SHP77 treated with DMSO at 0.1 percent for 48 hours (cell line): ENCODE measurements around the gene BCL11B.

ENCODE experiments used
- DNase-seq: peaks from one replicate; lab custom pipeline; 2025; lab: John Stamatoyannopoulos, UW

BCL11B gene

DNA sequence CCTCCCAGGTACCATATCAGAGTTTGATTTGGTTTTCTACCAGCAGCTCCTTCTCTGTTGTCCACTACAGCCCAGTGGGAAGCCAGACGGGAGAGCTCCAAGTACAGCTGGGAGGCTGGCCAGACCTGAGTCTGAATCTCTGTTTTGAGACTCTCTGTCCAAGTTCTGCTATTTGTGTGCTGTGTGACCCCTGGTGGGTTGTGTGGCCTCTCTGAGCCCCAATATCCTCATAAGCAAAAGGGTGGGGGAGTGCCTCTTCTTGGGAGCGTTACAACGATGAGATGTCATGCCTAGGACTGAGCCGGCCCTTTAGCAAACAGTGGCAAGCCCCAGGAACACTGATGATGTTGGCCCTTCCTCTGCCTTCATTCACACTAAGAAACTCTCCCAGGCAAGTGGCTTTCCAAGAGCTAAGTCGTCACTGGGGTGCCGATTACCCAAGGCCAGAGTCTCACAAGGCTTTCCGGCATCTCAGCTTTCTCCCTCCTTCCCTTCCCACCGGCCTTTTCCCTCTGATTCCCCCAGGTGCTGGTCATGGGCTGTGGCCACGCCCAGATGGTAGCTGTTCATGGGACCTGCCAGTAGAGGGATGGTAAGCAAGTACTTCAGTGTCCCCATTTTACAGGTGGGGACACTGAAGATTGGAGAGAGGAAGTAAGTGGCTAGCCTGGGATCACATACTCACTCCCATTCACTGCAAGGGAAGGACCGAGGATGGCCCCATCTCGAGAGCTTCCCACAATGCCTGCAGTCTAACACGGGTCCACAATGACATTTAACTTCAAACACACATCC is 47.7 kb downstream of the BCL11B start:
- DNase-seq: no peak

DNA sequence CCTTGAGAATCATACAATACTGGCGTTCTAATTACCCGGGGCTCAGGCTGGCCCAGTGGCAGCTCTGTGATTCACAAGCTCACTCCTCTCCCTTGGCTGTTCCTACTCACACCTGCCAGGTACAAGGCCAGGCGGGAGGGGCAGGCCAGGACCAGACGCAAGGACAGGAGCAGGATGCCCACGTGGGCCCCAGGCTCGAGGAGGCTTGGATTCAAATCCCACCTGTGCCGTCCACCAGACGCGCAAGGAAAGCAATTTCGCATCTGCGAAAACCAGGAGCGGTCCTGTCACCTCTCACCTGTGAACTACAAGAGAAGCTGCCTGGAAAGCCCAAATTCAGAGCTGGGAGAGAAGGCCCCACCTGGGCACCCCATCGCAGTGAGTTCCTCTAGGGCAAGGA is 50.6 kb downstream of the BCL11B start:
- no peak for DNase-seq

- no peak for DNase-seq
Measured at GRCh38 chr14:99217066-99217955, 54.7 kb downstream of the BCL11B start.

- no peak for DNase-seq
Measured at GRCh38 chr14:99216191-99216590, 55.8 kb downstream of the BCL11B start.

DNA sequence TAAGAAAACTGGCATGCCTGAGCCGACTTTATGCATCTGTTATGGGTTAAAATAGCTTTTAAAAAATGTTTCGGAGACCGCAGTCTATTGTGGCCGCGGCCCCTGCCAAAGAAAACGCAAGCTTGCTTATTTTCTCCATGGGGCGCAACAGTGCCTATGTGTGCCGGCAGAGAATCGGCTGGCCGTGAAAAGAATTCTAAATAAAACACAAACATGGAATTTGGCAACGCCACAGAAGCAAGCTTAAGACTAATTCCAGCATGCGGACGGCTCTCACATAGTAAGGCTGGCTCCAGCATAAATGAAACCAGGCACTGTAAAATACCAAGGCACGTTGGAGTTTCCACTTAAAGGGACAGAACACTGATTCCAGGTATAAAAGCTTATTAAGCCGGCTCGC is 56.7 kb downstream of the BCL11B start:
- DNase-seq: no peak

DNA sequence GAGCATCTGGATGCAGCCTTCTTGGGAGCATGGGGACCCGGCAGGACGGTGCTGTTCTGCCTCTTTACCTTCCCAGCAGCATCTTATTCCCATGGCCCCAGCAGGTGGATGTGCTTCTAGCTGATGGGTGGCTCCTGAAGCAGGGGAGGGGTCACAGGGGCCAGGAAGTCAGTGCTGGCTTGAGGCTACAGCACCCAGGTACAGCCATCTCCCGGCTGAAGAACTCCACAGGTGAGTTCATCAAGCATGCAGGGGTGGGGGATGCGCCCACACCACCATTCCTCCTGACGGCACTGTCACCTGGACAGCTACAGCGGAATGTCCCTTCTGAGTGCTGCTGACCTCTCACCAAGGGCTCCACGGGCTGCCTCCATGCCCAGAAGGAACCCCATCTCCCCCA is 57.3 kb downstream of the BCL11B start:
- DNase-seq: no peak

DNA sequence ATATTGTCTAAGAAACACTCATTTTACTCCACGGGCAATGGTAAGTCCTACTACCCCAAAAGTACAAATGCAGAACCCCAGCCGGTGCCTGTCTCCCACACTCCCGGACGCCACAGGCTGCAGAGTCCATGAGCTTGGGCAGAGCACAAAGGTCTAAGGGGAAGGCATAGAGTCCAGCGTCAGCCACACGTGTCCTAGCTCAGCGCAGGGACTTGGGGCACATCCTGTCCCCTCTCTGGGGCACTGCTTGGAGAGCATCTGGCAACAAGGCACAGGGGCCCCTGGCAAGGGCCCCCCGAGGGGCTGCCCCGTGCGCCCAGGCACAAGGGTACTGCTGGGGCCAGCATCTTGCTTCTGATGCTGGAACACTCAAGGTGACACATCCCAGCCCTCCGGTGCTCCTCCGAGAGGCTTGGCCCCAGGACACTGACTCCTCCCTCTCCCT is 58.4 kb downstream of the BCL11B start:
- DNase-seq: no peak

DNA sequence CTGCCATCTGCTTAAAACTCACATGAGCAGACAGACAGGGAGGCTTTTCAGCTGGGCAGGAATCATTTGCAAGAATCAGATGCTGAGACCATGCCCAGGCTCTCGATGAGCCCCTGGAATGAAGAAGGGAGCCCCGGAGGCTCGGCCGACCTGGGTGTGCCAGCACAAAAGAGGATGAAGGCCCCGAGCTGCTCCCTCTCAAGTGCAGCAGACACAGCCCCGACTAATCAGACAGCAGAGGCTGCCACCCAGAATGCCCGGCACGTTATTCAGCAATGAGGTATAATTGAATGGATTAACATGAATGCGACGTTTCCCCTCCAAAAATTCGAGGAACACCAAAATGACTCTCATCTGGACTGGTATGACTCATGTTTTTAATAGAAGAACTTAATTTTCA is 58.9 kb downstream of the BCL11B start:
- DNase-seq: no peak

DNA sequence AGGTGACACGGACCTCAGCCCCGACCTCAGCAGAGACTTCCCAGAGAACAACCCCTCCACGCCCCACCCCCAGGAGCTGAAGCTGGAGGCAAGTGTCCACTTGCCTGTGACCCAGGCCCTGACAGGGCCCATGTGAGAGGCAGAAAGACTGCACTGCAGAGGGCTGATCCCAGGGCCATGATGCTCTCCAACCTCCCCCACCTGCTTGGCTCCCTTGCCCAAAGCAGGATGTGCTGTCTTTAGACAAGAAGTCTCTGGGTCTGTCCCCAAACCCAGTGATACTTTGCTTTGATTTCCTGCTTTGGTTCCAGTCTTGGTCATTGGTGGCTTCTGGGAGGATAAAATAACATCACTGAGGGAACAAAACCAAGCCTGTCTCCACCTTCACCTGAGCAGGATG is 59.4 kb downstream of the BCL11B start:
- no peak for DNase-seq

GRCh38 chr14:99212199-99212598 is 59.8 kb downstream of the BCL11B start:
- no peak for DNase-seq

GRCh38 chr14:99211410-99211809 is 60.6 kb downstream of the BCL11B start:
- DNase-seq: no peak

- no peak for DNase-seq
Measured at GRCh38 chr14:99210333-99210732, 61.7 kb downstream of the BCL11B start.

DNA sequence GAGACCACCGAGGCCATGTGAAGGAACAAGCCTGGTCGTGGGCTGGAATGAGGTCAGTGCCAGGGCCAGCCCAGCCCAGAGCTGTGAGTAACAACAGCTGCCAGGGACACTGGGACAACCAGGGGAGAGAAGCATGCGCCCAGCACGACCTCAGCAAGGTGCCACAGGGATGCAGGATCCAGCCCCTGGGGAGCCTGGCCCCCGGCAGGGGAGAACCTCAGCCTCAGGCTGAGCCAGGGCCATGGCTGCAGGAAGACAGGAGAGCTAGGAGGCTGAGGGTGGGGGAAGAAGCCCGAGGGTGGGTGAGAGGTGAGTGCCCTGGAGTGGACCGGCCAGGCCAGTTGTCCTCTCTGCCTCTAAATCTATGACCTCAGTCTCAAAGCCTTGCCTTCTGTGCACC is 62.6 kb downstream of the BCL11B start:
- DNase-seq: no peak

DNA sequence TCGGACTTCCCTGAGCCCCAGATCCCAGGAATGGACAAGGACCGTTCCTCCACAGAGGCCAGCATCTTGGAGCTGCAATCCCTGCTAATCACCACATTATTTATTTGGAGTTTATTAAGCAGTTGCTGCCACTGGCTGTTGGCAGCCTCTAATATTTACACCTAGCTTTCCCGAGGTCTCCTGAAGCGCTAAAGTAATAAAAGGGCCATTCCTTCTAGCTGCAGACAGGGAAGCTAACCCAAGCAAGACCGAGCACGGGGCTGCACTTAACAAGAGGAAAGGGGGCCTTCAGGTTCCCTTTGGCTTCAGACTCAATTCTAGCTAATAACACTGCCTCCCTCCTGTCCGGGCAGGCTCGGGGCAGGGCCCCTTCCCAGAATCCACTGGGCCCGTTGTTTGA is 63.7 kb downstream of the BCL11B start:
- no peak for DNase-seq

DNA sequence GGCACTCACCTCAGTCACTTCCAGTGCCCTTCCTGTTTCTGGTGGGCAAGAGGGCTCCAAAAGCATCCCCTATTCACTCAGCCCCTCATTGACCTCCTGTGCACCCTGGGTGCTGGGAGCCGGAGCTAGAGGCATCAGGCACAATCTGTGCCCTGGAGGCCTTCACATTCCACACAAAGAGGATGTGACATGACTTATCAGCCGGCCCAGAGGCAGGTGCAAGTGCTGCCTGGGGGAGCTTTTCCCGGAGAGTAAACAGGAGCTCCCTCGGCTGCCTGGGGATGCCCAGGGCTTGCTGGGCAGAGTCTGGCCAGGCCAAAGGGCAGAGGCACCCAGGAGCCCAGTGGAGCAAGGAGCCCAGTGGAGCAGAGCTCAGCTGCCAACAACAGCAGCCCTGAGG is 64.5 kb downstream of the BCL11B start:
- no peak for DNase-seq

- no peak for DNase-seq
Measured at GRCh38 chr14:99206090-99206489, 65.9 kb downstream of the BCL11B start.

- no peak for DNase-seq
Measured at GRCh38 chr14:99205086-99205688, 66.8 kb downstream of the BCL11B start.

DNA sequence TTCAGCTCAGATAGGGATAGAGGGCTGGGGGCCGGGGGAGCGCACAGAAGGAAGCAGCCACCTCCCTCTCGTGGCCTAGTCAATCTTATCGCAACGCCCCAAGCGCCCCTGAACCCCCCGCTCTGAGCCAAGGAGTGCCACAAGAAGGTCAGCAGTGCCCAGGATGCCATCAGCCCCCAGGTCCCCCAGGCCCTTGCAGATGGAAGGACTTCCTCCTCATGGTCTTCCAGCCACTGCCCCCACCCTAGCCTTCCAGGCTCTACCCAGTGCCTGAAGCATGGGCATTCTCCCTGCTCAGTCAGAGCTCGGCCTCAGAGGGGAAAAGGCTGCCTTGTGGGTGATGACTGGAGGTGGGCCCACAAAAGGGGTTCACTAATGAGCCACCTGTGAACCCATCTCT is 68.2 kb downstream of the BCL11B start:
- DNase-seq: no peak

DNA sequence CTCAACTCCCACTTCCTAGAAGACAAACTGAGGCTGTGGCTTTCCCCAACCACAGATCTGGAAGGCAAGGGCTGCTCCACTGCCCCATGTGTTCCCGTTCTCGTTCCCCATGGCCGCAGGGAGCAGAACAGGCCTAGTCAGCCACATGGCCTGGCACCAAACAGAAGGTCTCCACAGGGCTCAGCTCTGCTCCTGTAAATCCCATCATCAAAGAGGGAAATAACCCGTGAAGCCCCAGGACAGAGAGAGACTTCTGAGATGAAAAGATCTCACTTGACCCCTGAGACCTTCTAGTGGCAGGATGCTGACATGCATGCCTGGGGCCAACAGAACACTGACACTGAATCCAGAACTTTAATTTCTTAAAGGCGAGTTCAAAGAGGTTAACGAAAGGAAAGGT is 68.9 kb downstream of the BCL11B start:
- DNase-seq: no peak

GRCh38 chr14:99202516-99202915 is 69.5 kb downstream of the BCL11B start:
- DNase-seq: no peak

DNA sequence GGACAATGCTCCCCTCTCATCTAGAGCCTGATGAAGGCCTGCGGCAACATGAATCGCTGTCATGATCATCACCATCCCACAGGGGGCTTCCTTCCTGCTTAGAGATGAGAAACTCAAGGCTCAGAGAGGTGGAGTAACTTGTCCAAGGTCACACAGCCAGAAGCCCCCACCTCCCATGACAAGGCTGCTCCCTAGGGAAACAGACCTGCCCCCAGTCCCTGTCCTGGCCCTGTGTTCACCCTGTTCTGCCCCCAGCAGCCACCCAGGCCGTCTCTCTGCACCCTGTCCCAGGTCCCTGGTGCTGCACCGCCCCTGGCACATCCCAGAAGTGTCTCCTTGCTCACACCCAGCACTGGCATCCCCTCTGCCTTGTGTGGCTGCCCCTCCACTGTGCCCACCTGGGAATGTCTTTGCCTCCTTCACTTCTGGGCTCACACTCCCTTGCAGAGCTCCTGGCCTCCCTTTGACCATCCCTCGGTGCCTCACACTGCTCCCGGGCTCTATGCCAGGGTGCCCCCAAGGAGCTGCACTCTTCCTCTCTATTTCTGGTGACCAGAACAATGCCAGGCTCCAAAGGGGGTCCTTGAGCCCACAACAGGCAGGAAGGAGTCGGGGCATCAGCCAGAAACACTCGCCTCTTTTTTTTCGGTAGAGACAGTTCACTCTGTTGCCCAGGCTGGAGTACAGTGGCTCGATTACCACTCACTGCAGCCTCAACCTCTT is 70.5 kb downstream of the BCL11B start:
- no peak for DNase-seq

DNA sequence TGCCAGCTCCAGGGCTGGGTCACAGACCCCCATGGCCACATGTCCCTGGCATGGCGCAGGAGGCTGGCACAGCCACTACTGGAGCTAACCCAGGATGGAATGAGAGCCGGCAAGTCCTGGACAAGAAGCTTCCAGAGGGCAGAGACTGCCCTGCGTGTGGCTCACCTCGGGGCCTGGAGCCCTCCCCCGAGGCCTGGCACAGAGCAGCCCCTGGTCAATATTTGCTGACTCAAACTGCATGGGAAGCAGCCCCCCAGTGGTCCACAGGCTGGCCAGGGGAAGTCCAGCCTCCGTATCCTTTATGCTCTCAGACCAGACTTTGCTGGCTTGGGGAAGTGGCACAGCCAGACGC is 71.4 kb downstream of the BCL11B start:
- DNase-seq: no peak
